Activated CD8-positive, alpha-beta memory T cell treated with anti-CD3 and anti-CD28 coated beads, Interleukin-2, amount 50 U/mL, for 48 hours (primary cell): Measurements from ENCODE around the gene BTF3.
"Not testable (repeated sequence)": the region's sequence is repeated elsewhere in the genome, so short reads cannot be mapped to it uniquely, and the experiment has no call there.

ENCODE experiments used
- DNase-seq: peaks from one replicate; pipeline ENCODE4 v3.0.0-alpha.2; 2020

The BTF3 gene

DNA sequence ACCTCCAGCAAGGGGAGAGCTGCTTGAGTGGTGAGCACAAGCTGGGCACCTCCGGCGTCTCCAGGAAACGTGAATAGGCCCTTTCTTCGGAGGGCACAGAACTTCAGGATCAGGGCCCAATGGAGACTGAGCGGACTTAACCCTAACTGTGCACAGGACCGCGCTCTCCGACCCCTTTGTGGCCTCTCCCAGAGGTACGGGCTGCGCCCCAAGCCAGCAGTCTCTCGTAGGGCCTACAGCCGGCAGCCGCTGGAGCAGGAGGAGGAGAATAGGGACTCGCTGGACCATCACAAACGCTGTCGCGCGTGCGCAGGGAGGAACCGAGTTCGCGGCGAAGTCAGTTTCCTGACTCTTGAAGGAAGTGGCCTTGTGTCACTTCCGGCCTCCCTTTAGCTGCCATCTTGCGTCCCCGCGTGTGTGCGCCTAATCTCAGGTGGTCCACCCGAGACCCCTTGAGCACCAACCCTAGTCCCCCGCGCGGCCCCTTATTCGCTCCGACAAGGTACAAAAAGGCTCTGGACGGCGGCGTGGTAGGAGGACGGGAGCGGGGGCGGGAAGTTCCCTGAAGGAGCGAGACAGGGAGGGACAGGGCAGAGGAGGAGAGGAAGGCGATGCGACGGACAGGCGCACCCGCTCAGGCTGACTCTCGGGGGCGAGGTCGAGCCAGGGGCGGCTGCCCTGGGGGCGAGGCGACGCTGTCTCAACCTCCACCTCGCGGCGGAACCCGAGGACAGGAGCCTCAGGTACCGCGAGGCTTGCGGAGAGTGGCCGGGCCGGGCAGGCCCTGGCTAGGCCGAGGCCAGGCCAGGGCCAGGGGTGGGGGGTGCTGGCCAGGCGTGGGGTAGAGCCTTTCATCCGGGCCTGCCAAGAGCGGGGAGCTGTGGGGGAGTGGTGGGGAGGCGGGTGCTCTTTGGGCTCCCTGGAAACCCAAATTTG lies at the start of gene BTF3:
Gene BTF3 (plus strand): TSS at position 386 of the 936 bp plus-strand sequence. CDS start 226 bp downstream, at position 612.
- peak; percentile 95 for DNase-seq

DNA sequence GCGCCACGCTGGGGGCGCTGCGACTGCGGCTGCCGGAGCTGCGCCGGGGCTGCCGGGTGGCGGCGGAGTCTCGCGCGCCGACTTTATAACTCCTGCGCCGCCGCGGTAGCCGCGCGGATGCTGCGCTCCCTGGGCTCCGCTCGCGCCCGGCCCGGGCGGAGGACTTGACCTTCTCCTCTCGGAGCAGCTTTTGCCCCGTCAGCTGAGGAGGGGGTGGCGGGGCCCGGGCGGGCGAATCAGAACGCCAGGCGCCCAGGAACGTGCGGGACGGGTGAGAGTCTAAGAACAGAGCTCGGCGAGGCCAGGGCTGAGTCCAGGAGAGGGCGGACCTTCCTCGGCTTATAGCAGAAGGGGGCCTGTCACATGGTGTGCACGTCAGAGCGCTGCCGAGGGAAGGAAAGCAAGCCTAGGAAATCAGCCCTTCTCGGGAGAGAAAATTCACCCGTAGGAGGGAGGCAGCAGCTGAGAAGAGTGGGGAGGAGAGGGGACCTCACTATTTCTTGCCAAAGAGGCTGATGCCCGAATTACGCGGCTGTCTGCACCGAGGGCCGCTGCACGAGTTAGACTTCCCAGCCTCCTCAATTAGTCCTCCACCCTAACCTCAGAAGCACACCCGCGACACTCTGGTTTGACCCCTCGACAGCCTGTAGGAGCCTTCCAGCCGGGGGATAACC lies 49.6 kb upstream of the BTF3 start, which contains the start of gene FOXD1:
Gene FOXD1 (minus strand): TSS at position 315 of the 674 bp plus-strand sequence. CDS start 415 bp downstream, outside the sequence.
- DNase-seq: peak; percentile 75

DNA sequence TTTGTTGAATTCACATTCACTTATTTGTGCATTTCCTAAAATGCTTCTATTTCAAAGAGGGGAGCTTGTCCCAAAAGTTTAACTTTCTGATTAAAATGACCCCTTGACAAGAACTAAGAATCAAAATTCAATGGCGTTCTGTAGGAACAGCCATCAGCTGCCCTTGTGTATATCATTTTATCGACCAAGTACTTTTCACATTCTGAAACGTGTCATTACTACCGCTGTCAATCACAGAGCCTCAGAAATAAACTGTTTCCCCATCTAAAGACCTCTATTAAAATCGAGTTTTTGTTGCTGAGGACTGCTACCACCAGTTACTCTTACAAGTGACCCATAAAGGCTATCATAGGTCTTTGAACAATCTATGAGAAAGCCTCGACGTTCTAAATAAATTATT lies 48.1 kb upstream of the BTF3 start:
- DNase-seq: no peak

DNA sequence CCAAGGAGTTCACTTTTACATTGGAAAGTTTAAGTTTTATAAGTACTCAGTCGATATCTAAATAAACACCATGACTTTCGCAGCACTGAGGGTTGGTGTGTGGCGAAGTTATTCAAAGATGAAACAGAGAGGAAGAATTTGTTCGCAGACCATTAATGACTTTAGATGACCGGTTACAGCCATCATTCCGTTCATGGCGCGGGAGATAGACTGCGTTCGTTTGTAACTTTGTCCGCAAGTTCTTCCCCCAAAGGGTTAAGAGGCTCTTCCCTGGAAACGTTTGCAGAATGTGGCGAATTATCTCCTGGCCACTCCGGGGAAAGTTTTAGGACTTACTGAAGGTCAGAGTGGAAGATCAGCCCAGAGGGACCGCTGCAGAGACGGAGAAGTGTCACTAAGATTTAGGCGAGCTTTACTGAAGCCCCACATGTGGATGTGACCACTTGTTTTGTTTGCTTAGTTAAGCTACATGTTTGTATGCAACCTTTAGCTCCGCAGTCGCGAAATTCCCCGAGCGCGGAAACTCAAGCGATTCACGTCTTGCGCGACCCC lies 47.5 kb upstream of the BTF3 start:
- no peak for DNase-seq

DNA sequence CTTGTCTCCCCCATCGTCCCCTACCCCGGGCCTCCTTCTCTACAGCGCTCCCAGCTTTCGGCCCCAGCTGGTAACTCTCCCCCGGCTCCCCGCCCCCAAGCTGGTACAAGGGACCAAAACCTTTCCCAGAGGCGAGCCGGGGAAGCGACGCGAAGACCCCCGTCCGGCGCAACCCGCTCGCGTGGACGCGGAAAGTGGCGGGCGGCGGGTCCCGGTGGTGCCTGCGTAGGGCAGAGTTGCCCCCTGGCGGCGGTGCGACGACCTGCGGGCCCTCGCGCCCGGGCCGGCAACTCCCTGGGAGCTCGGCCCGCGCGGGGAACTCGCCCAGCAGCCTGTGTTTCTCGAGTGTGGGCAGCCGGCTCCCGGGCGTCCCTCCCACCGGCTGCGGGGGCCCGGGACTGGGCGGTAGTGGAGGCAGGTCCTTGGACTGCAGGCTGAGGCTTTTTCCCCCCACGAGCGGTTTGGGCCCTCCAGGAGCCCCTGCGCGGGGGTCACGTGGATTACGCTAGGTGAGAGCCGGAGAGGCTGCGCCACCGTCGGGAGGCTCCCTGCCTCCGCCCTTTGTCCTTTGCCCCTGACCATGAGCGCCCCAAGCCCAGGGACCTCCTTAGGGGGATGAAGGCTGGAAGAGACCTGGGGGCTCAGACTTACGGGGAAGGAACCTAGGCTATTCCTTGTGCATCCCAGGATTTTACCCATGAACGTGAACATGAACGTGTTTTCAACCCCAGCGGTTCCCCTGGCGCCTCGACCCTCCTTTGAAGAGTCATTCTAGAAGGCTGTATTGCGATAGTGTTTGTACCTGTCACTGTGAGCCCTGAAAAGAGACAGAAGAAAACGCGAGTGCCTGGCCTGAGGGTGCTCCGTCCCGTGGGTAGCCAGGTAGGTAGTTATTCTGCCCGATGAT lies 46.8 kb upstream of the BTF3 start:
- DNase-seq: peak; percentile 89

DNA sequence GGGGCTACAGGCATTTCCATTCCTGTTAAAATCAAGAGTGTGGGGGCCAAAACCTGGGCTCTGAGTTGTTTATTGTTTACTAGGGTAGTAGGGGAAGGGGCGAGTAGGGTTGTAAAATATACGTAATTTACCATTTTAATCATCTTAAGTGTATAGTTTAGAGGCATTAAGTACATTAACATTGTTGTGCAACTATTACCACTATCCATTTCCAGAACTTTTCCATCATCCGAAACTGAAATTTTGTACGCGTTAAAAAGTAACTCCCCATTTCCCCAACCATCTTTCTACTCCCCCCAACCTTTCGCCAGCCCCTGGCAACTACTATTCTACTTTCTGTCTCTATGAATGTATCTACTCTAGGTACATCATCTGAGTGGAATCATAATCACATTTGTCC lies 46.0 kb upstream of the BTF3 start:
- DNase-seq: no peak

DNA sequence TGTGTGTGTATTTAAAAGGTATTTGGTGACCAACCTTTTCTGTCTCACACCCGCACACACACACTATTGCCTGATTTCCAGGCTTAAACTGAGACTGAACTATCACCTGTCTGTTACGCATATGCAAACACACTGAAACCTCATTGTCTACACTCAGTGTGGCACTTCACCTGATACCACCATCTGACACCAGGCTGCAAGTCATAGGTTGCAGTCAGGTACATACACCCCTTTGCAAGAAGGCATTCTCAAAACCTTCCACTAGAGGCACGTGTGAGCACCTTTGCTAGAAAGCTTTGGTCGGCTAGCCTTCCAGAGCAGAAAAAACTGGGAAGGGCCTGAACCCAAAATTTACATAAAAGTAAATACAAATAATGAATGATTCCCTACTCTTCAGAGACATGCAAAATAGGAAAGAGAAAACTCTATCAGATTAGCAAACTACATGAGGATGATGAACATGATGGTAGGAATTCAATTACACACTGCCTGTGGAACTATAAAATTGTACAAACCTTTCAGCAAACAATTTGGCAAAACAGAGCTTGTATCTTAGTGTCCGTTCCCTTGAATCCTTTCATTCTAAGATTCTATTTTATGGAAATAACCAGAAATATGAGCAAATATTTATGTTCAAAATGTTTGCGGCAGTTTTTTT lies 43.7 kb upstream of the BTF3 start:
- no peak for DNase-seq

DNA sequence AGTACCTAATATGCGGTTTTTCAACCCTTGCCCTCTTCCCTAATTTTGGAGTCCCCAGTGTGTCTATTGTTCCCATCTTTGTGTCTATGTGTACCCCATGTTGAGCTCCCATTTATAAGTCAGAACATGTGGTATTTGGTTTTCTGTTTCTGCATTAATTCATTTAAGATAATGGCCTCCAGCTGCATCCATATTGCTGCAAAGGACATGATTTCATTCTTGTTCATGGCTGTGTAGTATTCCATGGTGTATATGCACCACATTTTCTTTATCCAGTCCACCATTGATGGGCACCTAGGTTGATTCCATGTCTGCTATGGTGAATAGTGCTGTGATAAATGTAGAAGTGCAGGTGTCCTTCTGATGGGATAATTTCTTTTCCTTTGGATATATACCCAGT lies 41.8 kb upstream of the BTF3 start:
- DNase-seq: not testable (repeated sequence)

DNA sequence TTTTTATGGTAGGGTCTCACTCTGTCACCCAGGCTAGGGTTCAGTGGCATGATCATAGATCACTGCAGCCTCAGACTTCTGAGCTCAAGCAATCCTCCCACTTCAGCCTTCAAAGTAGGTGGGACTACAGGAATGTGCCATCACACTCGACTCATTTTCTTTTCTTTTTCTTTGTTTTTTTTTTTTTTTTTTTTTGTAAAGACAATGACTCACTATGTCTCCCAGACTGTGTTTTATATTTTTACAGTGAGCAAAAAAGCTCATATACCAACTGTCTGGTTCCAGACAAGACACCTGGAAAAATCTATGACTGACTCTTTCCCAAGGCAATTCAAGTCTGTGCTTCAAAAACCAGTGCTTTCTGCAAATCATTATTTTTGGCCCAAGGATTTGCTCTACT lies 38.9 kb upstream of the BTF3 start:
- no peak for DNase-seq

DNA sequence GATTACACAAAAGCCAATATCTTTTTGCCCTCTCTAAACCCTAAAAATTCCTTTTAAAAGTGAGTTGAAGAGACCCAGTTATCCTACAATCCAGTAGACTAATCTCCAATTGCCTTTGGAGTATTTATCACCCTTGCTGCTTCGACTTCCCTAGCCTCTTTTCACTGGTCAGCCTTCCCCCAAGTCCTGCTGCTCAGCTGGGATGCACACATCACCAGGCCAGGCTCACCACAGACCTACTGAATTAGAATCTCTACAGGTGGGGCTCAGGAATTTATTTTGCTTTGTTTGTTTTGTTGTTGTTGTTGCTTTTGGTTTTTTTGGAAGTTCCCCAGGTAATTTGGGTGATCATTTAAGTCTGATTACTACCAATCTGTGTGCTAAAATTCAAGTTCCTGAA lies 38.1 kb upstream of the BTF3 start:
- no peak for DNase-seq

DNA sequence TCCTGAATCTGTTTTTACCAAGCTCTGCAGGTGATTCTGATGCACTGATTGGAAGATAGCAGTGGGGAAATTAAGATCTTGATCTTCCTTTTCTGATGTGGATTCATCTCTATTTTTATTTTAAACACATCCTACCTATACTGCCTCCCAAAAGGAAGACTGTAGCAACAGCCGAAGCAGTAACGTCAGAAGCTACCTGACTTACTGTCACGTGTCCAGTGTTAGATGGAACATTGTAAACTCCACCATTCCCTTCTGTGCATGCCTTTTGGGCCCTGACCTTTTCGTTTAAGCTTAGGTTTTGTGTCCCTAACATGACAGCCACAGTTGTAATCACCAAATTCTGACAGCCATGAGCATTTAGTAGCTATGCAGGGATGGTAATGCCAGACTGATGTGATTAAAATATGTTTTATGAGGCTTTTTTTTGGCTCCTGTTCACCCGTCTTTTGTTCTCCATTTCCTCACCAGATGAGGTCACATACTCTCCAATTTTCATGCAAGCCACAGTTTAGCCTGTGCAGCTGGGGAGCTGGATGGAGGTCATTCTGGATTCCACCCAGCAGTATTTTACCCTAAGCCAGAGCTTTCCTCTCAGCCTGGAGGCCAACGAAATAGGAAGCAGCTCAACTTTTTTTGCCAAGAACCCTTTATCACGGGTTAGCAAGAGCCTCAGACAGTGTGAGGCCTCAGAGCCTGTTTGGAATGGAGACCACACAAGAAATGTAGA lies 34.1 kb upstream of the BTF3 start:
- no peak for DNase-seq

DNA sequence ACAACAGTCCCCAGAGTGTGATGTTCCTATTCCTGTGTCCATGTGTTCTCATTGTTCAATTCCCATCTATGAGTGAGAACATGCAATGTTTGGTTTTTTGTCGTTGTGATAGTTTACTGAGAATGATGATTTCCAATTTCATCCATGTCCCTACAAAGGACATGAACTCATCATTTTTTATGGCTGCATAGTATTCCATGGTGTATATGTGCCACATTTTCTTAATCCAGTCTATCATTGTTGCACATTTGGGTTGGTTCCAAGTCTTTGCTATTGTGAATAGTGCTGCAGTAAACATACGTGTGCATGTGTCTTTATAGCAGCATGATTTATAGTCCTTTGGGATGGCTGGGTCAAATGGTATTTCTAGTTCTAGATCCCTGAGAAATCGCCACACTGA lies 29.6 kb upstream of the BTF3 start:
- DNase-seq: not testable (repeated sequence)

DNA sequence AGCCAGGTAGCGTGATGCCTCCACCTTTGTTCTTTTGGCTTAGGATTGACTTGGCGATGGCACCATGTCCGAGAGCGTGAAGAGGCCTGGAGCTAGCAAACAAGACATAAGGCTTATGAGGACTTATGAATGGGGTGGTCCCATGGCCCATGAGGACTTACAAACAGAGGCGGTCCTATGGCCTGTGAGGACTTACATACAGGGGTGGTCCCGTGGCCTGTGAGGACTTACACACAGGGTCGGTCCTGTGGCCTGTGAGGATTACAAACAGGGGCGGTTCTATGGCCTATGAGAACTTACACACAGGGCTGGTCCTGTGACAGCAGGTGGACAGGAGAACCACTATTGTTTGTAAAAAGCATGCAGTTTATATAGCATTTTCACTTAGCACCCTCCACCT lies 28.4 kb upstream of the BTF3 start:
- DNase-seq: no peak

DNA sequence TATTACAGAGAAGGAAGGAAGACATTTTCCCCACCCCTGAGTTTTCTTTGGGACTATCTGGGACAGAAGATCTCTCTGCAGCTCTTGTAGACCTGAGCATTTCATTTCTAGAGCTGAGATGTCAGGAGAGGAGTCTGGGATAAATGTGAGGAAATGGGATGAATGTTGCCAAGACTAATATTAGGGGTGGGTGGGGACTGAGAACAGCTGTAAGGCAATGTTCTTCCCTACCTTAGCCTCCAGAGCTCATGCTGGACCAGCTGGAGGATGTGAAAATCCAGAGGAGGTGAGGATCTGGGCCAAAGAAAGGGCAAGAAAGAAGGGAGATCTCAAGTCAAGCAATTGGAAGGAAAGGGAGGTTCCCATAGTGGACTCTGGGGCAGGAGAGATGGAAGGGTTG lies 26.6 kb upstream of the BTF3 start:
- no peak for DNase-seq

DNA sequence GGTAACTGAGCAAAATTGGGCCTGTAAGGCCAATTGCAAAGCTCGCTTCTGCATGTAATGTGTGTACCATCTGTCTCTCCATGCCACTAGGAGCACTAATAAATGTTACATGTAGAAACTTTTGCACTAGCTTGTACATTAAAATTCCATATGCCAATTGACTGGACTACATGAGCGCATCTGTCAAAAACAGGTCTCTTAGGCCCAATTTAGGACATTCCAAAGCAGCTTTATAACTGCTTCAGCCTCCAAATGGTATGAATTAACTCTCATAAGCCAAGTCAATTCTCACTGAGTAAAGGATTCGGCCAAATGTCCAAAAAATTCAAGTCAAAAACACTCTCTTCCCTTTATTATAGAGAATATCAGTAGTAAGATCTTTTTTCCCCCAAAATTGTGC lies 26.1 kb upstream of the BTF3 start:
- DNase-seq: no peak

DNA sequence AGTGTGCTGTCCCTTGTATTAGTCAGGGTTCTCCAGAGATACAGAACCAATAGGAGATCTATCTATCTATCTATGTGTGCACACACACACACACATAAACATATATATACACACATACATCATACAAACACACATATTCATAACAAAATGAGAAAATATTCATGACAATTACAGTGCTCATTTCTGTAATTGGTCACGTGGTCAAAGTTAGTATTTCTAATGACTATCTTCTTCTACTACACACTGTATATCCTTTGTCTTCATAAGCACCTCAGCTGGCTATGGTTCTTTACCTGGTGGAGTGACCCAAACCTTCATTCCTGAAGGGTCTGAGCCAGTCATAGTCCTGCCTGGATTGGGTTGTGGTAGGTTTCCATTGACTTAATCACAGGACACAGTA lies 17.7 kb upstream of the BTF3 start:
- no peak for DNase-seq

DNA sequence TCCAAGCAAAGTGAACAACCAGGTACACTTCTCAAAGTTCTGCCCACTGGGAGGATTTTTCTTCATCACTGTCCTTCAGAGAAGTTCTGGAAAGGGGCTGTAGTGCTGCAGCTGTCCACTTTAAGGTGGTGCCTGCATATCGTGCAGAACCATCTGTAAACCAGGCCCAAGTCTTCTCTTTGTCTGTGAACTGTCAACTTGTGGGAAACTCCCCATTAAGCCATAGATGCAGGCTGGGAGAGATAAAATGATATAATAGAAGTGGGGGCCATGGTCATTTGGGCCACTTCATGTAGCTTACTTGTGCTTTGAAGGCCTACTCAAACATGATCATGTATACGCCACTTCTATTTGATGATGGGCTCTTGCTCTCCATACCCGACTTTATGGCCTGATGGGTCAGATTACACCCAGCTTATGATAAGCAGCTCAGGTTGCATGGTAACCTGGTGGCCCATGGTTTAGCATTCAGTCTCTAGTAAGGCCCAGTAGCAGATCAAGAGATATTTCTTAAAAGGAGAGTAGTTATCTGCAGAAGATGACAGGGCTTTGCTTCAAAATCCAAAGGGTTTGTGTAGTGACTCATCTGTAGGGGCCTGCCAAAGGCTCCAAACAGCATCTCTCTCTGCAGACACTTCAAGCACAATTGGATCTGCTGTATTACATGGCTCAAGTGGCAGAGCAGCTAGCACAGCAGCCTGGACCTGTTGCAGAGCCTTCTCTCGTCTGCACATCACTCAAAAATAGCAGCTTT lies 15.7 kb upstream of the BTF3 start:
- no peak for DNase-seq

DNA sequence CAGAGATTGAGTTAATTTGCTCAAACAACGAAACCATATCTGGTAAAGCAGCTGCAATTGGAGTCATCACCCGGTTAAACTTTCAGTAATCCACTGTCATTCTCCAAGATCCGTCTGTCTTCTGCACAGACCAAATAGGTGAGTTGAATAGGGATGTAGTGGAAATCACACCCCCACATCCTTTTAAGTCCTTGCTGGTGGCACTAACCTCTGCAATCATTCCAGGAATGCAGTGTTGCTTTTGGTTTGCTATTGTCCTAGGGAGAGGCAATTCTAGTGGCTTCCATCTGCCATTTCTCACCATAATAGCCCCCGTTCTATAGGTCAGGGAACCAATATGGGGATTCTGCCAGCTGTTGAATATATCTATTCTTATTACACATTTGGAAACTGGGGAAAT lies 14.6 kb upstream of the BTF3 start:
- DNase-seq: no peak

DNA sequence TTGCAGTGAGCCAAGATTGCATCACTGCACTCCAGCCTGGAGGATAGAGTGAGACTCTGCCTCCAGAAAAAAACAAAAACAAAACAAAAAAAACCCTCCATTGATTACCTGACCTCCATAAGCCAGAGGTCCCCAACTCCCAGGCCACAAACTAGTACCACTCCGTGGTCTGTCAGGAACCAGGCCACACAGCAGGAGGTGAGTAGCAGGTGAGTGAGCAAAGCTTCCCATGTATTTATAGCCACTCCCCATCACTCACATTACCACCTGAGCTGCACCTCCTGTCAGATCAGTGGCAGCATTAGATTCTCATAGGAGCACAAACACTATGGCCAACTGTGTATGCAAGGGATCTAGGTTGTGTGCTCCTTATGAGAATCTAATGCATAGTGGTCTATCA lies 13.7 kb upstream of the BTF3 start:
- no peak for DNase-seq

DNA sequence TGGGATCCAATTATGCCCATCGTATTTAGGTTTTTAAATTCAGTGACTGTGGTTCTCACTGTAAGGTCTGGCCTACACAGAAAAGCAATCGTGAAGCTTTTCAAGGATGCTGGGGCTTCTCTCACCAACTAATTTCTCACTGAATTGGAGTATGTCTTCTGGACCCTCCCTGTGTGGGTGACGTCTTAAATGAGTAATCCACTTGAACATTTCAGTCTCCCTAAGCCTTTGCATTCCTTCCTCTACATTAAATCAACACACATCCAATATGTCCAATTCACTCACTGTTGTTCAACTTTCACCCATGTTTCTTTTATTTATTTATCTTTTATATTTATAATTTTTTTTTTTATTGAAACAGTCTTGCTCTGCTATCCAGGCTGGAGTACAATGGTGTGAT lies 12.5 kb upstream of the BTF3 start:
- no peak for DNase-seq
